Forelimb muscle (tissue), 1 donor: Measurements from ENCODE around the gene NHLRC3. TPM values are rescaled to one million over a fixed set of nuclear protein-coding genes. Genes with fewer than 3 reads are reported as not detected.
"Not testable (repeated sequence)": the region's sequence is repeated elsewhere in the genome, so short reads cannot be mapped to it uniquely, and the experiment has no call there.

Source experiments
- DNase-seq: peaks from one replicate; pipeline ENCODE4 v3.0.0-alpha.2; 2013; ENCODE audit warnings: low read depth
- polyA plus RNA-seq: library from polyadenylated mRNA; unstranded; fragments of 120-200 nt; gene quantifications from one replicate; pipeline ENCODE4 v1.2.1, GENCODE V29; 2013; ENCODE audit not compliant: insufficient read length

Gene NHLRC3
- 36.3 TPM for polyA plus RNA-seq

GRCh38 chr13:39037880-39038568 is at the start of gene NHLRC3, which contains the start of gene PROSER1:
Gene NHLRC3, plus strand, starts transcription at chr13:39038456. Its CDS starts 184 bp downstream, at chr13:39038640.
Gene PROSER1, minus strand, starts transcription at chr13:39038089. Its CDS starts 847 bp downstream, at chr13:39037242.
- peak; percentile 84 for DNase-seq

- DNase-seq, result no peak
These were observed 47.6 kb upstream of the NHLRC3 start, which contains the start of gene STOML3 for GRCh38 chr13:38990693-38991092. Gene STOML3, minus strand, starts transcription at chr13:38990831. Its CDS starts 110 bp downstream, at chr13:38990721.

GRCh38 chr13:38993381-38993780 is 44.9 kb upstream of the NHLRC3 start:
- no peak for DNase-seq

- no peak for DNase-seq
These were observed 39.5 kb upstream of the NHLRC3 start for GRCh38 chr13:38998739-38999138.

- DNase-seq, result not testable (repeated sequence)
These were observed 31.7 kb upstream of the NHLRC3 start for GRCh38 chr13:39006371-39007111.

GRCh38 chr13:39012608-39013007 is 25.6 kb upstream of the NHLRC3 start:
- no peak for DNase-seq

- DNase-seq, result no peak
These were observed 24.8 kb upstream of the NHLRC3 start for GRCh38 chr13:39013462-39013861.

- no peak for DNase-seq
These were observed 22.2 kb upstream of the NHLRC3 start for GRCh38 chr13:39016087-39016486.

- no peak for DNase-seq
These were observed 21.5 kb upstream of the NHLRC3 start for GRCh38 chr13:39016787-39017186.

GRCh38 chr13:39020853-39021462 is 17.3 kb upstream of the NHLRC3 start:
- DNase-seq, result no peak

- DNase-seq, result no peak
These were observed 14.9 kb upstream of the NHLRC3 start for GRCh38 chr13:39023316-39023715.

GRCh38 chr13:39023761-39024160 is 14.5 kb upstream of the NHLRC3 start:
- no peak for DNase-seq

- DNase-seq, result no peak
These were observed 12.8 kb upstream of the NHLRC3 start for GRCh38 chr13:39025433-39025839.

GRCh38 chr13:39032150-39032549 is 6.1 kb upstream of the NHLRC3 start:
- DNase-seq, result no peak

- DNase-seq, result no peak
These were observed 4.2 kb upstream of the NHLRC3 start for GRCh38 chr13:39034085-39034484.

GRCh38 chr13:39035204-39035603 is 3.1 kb upstream of the NHLRC3 start:
- DNase-seq, result no peak

- DNase-seq, result no peak
These were observed 2.5 kb upstream of the NHLRC3 start for GRCh38 chr13:39035799-39036198.

GRCh38 chr13:39036212-39036611 is 2.0 kb upstream of the NHLRC3 start:
- no peak for DNase-seq

- DNase-seq, result no peak
These were observed 811 bp upstream of the NHLRC3 start for GRCh38 chr13:39037410-39037879.

GRCh38 chr13:39038569-39039030 is 344 bp downstream of the NHLRC3 start:
- no peak for DNase-seq

- no peak for DNase-seq
These were observed 785 bp downstream of the NHLRC3 start for GRCh38 chr13:39039041-39039440.

GRCh38 chr13:39040206-39040605 is 1.9 kb downstream of the NHLRC3 start:
- DNase-seq, result no peak
